MM.1S (cell line): ENCODE results near the gene GSTM1.
"Not testable (repeated sequence)": the region's sequence is repeated elsewhere in the genome, so short reads cannot be mapped to it uniquely, and the experiment has no call there.

Source experiments
- DNase-seq: peaks from one replicate; pipeline ENCODE4 v3.0.0-alpha.2; 2015
- H2AFZ ChIP-seq: fragments of 300-600 bp; sonication (generic); 2 replicates; pipeline ENCODE4 v1.6.0; 2016; ENCODE audit warnings: antibody characterized with exemption, low read length
- H3F3A ChIP-seq: fragments of 300-600 bp; sonication (generic); 2 replicates; pipeline ENCODE4 v1.6.1; 2016; ENCODE audit warnings: mild to moderate bottlenecking, antibody characterized with exemption, low read length, moderate library complexity, mixed read lengths; ENCODE audit not compliant: insufficient read depth
- H3K27ac ChIP-seq: fragments of 300-600 bp; sonication (generic); 2 replicates; pipeline ENCODE4 v1.5.1; 2016; ENCODE audit warnings: mild to moderate bottlenecking, low read length
- H3K27me3 ChIP-seq: fragments of 300-600 bp; sonication (generic); replicated peaks from 2 replicates; pipeline ENCODE4 v1.6.0; 2016; ENCODE audit warnings: low read length; ENCODE audit not compliant: insufficient read depth
- H3K36me3 ChIP-seq: fragments of 300-600 bp; sonication (generic); replicated peaks from 2 replicates; pipeline ENCODE4 v1.6.1; 2016; ENCODE audit warnings: mild to moderate bottlenecking, low read length, mixed read lengths; ENCODE audit not compliant: insufficient read depth
- H3K4me1 ChIP-seq: fragments of 300-600 bp; sonication (generic); 2 replicates; pipeline ENCODE4 v1.6.1; 2016; ENCODE audit warnings: low read length, mixed read lengths
- H3K4me2 ChIP-seq: fragments of 300-600 bp; sonication (generic); 2 replicates; pipeline ENCODE4 v1.6.0; 2016; ENCODE audit warnings: low read depth, low read length
- H3K4me3 ChIP-seq: fragments of 300-600 bp; sonication (generic); 2 replicates; pipeline ENCODE4 v1.5.1; 2016; ENCODE audit warnings: low read length, mixed read lengths
- H3K79me2 ChIP-seq: fragments of 300-600 bp; sonication (generic); 2 replicates; pipeline ENCODE4 v1.6.1; 2016; ENCODE audit warnings: mixed run types, low read length, mixed read lengths
- H3K9ac ChIP-seq: fragments of 300-600 bp; sonication (generic); 2 replicates; pipeline ENCODE4 v1.6.1; 2016; ENCODE audit warnings: low read length, mixed read lengths
- H3K9me2 ChIP-seq: fragments of 300-600 bp; sonication (generic); replicated peaks from 2 replicates; pipeline ENCODE4 v1.6.1; 2016; ENCODE audit warnings: mild to moderate bottlenecking, low read length, mixed read lengths; ENCODE audit not compliant: insufficient read depth
- H3K9me3 ChIP-seq: fragments of 300-600 bp; sonication (generic); replicated peaks from 2 replicates; pipeline ENCODE4 v1.6.1; 2016; ENCODE audit warnings: mild to moderate bottlenecking, low read length, mixed read lengths; ENCODE audit not compliant: insufficient read depth
- H4K20me1 ChIP-seq: fragments of 300-600 bp; sonication (generic); 2 replicates; pipeline ENCODE4 v1.6.1; 2016; ENCODE audit warnings: mild to moderate bottlenecking, low read length, moderate library complexity, mixed read lengths; ENCODE audit not compliant: insufficient read depth
- CTCF ChIP-seq: fragments of 300-600 bp; sonication (generic); IDR thresholded peaks from 2 replicates; pipeline ENCODE4 v1.5.1; 2016; ENCODE audit warnings: antibody characterized with exemption, low read length, mixed read lengths
- EZH2 ChIP-seq: fragments of 300-600 bp; sonication (generic); optimal IDR thresholded peaks from 2 replicates; pipeline ENCODE3; 2017; ENCODE audit warnings: low read depth, mild to moderate bottlenecking, antibody characterized with exemption, low read length, mixed read lengths
- EZH2phosphoT487 ChIP-seq: fragments of 300-600 bp; sonication (generic); IDR thresholded peaks from 2 replicates; pipeline ENCODE4 v1.6.1; 2018; ENCODE audit warnings: antibody characterized with exemption, low read length

GSTM1 gene

GRCh38 chr1:109676683-109677381 lies 10.8 kb upstream of the GSTM1 start:
- not testable (repeated sequence) for H3K4me3 ChIP-seq, H3K4me2 ChIP-seq, H3K9me3 ChIP-seq, H3K27me3 ChIP-seq, H4K20me1 ChIP-seq, H3K4me1 ChIP-seq, H3K79me2 ChIP-seq, DNase-seq, H3K36me3 ChIP-seq, H3F3A ChIP-seq, H3K9ac ChIP-seq, H3K27ac ChIP-seq, H2AFZ ChIP-seq, H3K9me2 ChIP-seq

DNA sequence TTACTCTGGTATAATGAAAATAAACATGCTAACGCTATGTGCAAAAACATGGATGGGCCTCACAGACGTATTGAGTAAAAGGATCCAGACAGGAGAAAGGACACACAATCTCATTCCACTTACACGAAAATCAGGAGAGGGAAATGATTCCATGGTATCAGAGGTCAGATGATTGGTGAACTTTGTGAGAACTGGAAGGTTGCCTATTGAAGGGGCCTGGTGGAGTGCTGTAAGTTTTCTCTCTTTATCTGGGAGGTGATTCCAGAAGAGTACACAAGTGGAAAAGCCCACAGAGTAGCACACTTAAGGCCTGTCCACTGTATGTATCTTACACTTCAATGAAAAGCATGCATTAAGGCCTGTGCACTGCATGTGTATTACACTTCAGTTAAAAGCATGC lies 10.2 kb upstream of the GSTM1 start:
- H3K9ac ChIP-seq, result no peak overlapping the region
- no peak overlapping the region for H2AFZ ChIP-seq
- no peaks in the 10 kb centered on the region for H3K4me1 ChIP-seq
- no peaks in the 10 kb centered on the region for H3K36me3 ChIP-seq
- TF ChIP-seq CTCF (no peak), EZH2phosphoT487 (no peak), EZH2 (no peak)
- DNase-seq, result no peak
- H3K27ac ChIP-seq, result no peak overlapping the region
- H3K79me2 ChIP-seq, result no peaks in the 10 kb centered on the region
- H3K9me2 ChIP-seq, result no peaks in the 10 kb centered on the region
- H4K20me1 ChIP-seq, result no peaks in the 10 kb centered on the region
- no peak overlapping the region for H3K4me3 ChIP-seq
- H3F3A ChIP-seq, result no peaks in the 10 kb centered on the region
- no peaks in the 10 kb centered on the region for H3K9me3 ChIP-seq
- H3K4me2 ChIP-seq, result no peak overlapping the region
- H3K27me3 ChIP-seq, result no peaks in the 10 kb centered on the region

DNA sequence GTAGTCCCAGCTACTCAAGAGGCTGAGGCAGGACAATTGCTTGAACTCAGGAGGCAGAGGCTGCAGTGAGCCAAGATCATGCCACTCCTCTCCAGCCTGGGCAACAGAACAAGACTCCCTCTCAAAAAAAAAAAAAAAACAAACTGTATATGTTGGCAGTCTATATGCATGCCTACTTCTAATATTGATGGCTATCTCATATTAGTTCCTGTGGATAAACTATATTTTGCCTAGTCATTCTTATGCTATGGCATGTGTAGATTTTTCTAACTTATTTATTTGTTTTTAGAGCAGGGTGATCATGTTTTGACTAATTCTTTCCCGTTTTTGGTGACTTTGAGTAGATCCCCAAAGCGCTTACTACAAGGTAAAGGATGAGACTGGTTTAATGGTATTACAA lies 9.0 kb upstream of the GSTM1 start:
- not testable (repeated sequence) for H3K4me2 ChIP-seq, H3K4me3 ChIP-seq, H3K27ac ChIP-seq, H3K9me3 ChIP-seq, H3F3A ChIP-seq, H3K79me2 ChIP-seq, H3K9me2 ChIP-seq, H3K4me1 ChIP-seq, H2AFZ ChIP-seq, DNase-seq, H3K9ac ChIP-seq, H3K36me3 ChIP-seq, H3K27me3 ChIP-seq, H4K20me1 ChIP-seq

GRCh38 chr1:109684777-109685176 lies 2.8 kb upstream of the GSTM1 start:
- H3K9me3 ChIP-seq, H3K79me2 ChIP-seq, H3K9me2 ChIP-seq, H2AFZ ChIP-seq, DNase-seq, H3K4me2 ChIP-seq, H3K4me1 ChIP-seq, H3K27ac ChIP-seq, H3K27me3 ChIP-seq, H3K9ac ChIP-seq, H3K36me3 ChIP-seq, H3F3A ChIP-seq, H4K20me1 ChIP-seq, H3K4me3 ChIP-seq: not testable (repeated sequence)

DNA sequence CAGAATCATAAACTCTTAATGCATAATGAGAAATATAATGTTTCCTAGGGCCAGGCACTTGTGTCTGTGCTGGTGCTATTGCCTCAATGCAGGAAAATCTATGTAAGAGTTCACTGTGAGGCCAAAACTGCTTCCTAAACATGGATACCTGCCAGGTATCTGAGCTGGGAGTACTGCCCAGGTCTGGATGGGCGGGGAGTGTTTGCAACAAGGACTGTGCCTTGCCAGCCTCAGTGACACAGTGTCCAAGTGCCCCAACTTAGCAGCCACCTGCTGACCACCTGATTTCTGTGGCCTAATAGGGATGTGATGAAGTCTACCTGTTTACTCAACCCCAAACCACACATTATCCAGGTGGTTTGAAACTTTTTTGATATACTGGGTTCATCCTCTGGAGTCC lies 2.2 kb upstream of the GSTM1 start:
- H3K4me2 ChIP-seq, H3F3A ChIP-seq, H3K79me2 ChIP-seq, H3K9me2 ChIP-seq, DNase-seq, H2AFZ ChIP-seq, H3K27ac ChIP-seq, H3K36me3 ChIP-seq, H3K4me1 ChIP-seq, H3K27me3 ChIP-seq, H4K20me1 ChIP-seq, H3K9ac ChIP-seq, H3K4me3 ChIP-seq, H3K9me3 ChIP-seq: not testable (repeated sequence)

DNA sequence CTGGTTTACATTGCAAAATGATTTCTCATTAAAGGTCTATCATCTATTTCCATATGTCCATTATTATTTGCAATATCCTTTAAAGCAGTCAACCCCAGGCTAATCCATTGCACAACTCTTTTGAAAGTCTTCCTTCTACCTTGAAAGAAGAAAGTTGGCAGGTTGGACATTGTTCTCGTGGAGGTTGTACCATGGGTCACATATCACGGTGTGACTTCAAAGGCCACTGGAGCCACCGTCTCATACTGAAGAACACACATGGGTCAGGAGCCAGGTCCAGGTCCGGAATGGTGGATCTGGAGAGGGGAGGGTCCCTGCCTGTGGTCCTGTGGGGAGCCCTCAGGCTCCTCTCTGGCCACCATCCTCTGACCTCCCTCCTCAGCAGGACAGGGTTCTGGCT lies 1.7 kb upstream of the GSTM1 start:
- not testable (repeated sequence) for H3K4me3 ChIP-seq, H3K27me3 ChIP-seq, H3F3A ChIP-seq, DNase-seq, H3K36me3 ChIP-seq, H3K27ac ChIP-seq, H3K9me2 ChIP-seq, H3K4me2 ChIP-seq, H3K9me3 ChIP-seq, H3K9ac ChIP-seq, H4K20me1 ChIP-seq, H3K79me2 ChIP-seq, H2AFZ ChIP-seq, H3K4me1 ChIP-seq

DNA sequence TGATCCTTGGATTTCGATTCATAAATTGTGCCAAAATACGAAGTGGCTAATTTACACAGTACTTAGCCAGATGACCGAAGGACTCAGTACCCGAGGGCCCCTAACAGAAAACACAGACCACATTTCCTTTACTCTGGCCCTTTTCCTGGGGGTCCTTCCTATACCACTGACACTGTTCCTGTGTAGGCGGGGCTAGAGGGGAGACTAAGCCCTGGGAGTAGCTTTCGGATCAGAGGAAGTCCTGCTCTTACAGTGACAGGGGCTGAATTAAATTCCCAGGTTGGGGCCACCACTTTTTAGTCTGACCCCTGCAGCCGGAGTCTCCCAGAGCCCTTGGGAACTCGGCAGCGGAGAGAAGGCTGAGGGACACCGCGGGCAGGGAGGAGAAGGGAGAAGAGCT lies 508 bp upstream of the GSTM1 start:
- H3K4me1 ChIP-seq, H2AFZ ChIP-seq, H3K9ac ChIP-seq, H3K27ac ChIP-seq, H3K4me2 ChIP-seq, H3F3A ChIP-seq, H3K4me3 ChIP-seq, H3K27me3 ChIP-seq, H3K36me3 ChIP-seq, H3K79me2 ChIP-seq, H3K9me2 ChIP-seq, H4K20me1 ChIP-seq, H3K9me3 ChIP-seq, DNase-seq: not testable (repeated sequence)
